IPS DF 6.9 (cell line): ENCODE results near the gene SLC37A2.

Source experiments
- DNase-seq: peaks from one replicate; pipeline ENCODE4 v3.0.0-alpha.2; 2013; ENCODE audit warnings: low read depth, low spot score
- H3K27ac ChIP-seq: one replicate; pipeline ENCODE4 v1.5.1; 2013; ENCODE audit warnings: low read length, control low read depth
- H3K27me3 ChIP-seq: 2 replicates; pipeline ENCODE4 v1.6.1; 2013; ENCODE audit warnings: mild to moderate bottlenecking, low read length; ENCODE audit not compliant: control insufficient read depth, insufficient read depth
- H3K36me3 ChIP-seq: 2 replicates; pipeline ENCODE4 v1.6.1; 2013; ENCODE audit warnings: low read length; ENCODE audit not compliant: control insufficient read depth, insufficient read depth
- H3K4me1 ChIP-seq: 2 replicates; pipeline ENCODE4 v1.6.1; 2013; ENCODE audit warnings: low read length; ENCODE audit not compliant: control insufficient read depth, insufficient read depth
- H3K4me3 ChIP-seq: 2 replicates; pipeline ENCODE4 v1.5.1; 2013; ENCODE audit warnings: mild to moderate bottlenecking, low read length
- H3K9me3 ChIP-seq: 2 replicates; pipeline ENCODE4 v1.6.1; 2013; ENCODE audit warnings: low read length, inconsistent platforms; ENCODE audit not compliant: control insufficient read depth, insufficient read depth
- WGBS: extraction: QIAGEN DNeasy Blood & Tissue Kit; methylation state at CpG from one replicate; pipeline ENCODE4 v1.1.7; 2013; ENCODE audit warnings: mixed read lengths, missing lambda C conversion rate; ENCODE audit not compliant: insufficient read length, insufficient coverage; 5-methylcytosine and 5-hydroxymethylcytosine counted together

SLC37A2 gene

GRCh38 chr11:125128450-125128849 lies 65.3 kb downstream of the SLC37A2 start:
- no peak overlapping the region for H3K4me3 ChIP-seq
- DNase-seq: no peak

GRCh38 chr11:125129316-125129993 lies 66.3 kb downstream of the SLC37A2 start:
- Histone ChIP-seq H3K27ac (no peak overlapping the region), H3K27me3 (no peaks in the 10 kb centered on the region), H3K4me3 (no peak overlapping the region), H3K4me1 (no peaks in the 10 kb centered on the region), H3K36me3 (no peaks in the 10 kb centered on the region), H3K9me3 (no peaks in the 10 kb centered on the region)
- no CpG with 5 or more reads among the region's 22 CpGs for WGBS
- DNase-seq: no peak

More at GRCh38 chr11:125128450-125128849, 65.3 kb downstream of the SLC37A2 start:
- WGBS: no CpG with 5 or more reads among the region's 4 CpGs
- H3K27ac ChIP-seq: no peak overlapping the region
- no peaks in the 10 kb centered on the region for H3K27me3 ChIP-seq
- no peaks in the 10 kb centered on the region for H3K4me1 ChIP-seq
- H3K9me3 ChIP-seq: no peaks in the 10 kb centered on the region
- no peaks in the 10 kb centered on the region for H3K36me3 ChIP-seq

GRCh38 chr11:125132071-125132470 lies 69.0 kb downstream of the SLC37A2 start:
- Histone ChIP-seq H3K27me3 (no peaks in the 10 kb centered on the region), H3K4me1 (no peaks in the 10 kb centered on the region), H3K27ac (no peak overlapping the region), H3K4me3 (no peak overlapping the region), H3K36me3 (no peaks in the 10 kb centered on the region), H3K9me3 (no peaks in the 10 kb centered on the region)
- DNase-seq: no peak
- WGBS: no CpG with 5 or more reads among the region's 1 CpG

GRCh38 chr11:125132596-125132995 lies 69.5 kb downstream of the SLC37A2 start:
- H3K27ac ChIP-seq: no peak overlapping the region
- no peaks in the 10 kb centered on the region for H3K36me3 ChIP-seq
- H3K4me1 ChIP-seq: no peaks in the 10 kb centered on the region
- no peak overlapping the region for H3K4me3 ChIP-seq
- no peak for DNase-seq
- WGBS: no CpG with 5 or more reads among the region's 7 CpGs
- H3K9me3 ChIP-seq: no peaks in the 10 kb centered on the region
- H3K27me3 ChIP-seq: no peaks in the 10 kb centered on the region

GRCh38 chr11:125136001-125136400 lies 72.9 kb downstream of the SLC37A2 start:
- Histone ChIP-seq H3K36me3 (no peaks in the 10 kb centered on the region), H3K4me3 (no peak overlapping the region), H3K27me3 (peaks cover 15% of the 10 kb centered on the region; the same call in 1 of the 2 replicates), H3K9me3 (no peaks in the 10 kb centered on the region), H3K27ac (no peak overlapping the region), H3K4me1 (peaks cover 8% of the 10 kb centered on the region)
- DNase-seq: no peak

GRCh38 chr11:125138966-125139365 lies 75.9 kb downstream of the SLC37A2 start:
- H3K27ac ChIP-seq: no peak overlapping the region
- H3K4me1 ChIP-seq: peaks cover 9% of the 10 kb centered on the region
- H3K4me3 ChIP-seq: no peak overlapping the region
- H3K9me3 ChIP-seq: no peaks in the 10 kb centered on the region
- no peak for DNase-seq
- H3K27me3 ChIP-seq: peaks cover 15% of the 10 kb centered on the region; the same call in 1 of the 2 replicates
- no CpG with 5 or more reads among the region's 8 CpGs for WGBS
- no peaks in the 10 kb centered on the region for H3K36me3 ChIP-seq

- no peaks in the 10 kb centered on the region for H3K9me3 ChIP-seq
- H3K36me3 ChIP-seq: no peaks in the 10 kb centered on the region
- peaks cover 9% of the 10 kb centered on the region for H3K4me1 ChIP-seq
- no peak overlapping the region for H3K4me3 ChIP-seq
- no peak overlapping the region for H3K27ac ChIP-seq
- no peak for DNase-seq
- no CpG with 5 or more reads among the region's 3 CpGs for WGBS
- H3K27me3 ChIP-seq: peaks cover 17% of the 10 kb centered on the region; the same call in 1 of the 2 replicates
Observed at GRCh38 chr11:125139778-125140177, 76.7 kb downstream of the SLC37A2 start.
